HL-60 (cell line): ENCODE measurements around the gene JADE2.

ENCODE experiments used
- CTCF ChIP-seq: IDR thresholded peaks from one replicate; pipeline ENCODE4 v1.5.1; 2011; ENCODE audit warnings: low read length, control low read depth, inconsistent platforms; ENCODE audit not compliant: insufficient read depth
- POLR2AphosphoS5 ChIP-seq: IDR thresholded peaks from 2 replicates; pipeline ENCODE4 v1.6.1; 2012; ENCODE audit warnings: low read depth
- REST ChIP-seq: IDR thresholded peaks from 2 replicates; pipeline ENCODE4 v1.6.1; 2012; ENCODE audit warnings: low read depth; ENCODE audit not compliant: insufficient replicate concordance

GRCh38 chr5:134517553-134517952 lies 7.9 kb upstream of the JADE2 start:
- TF ChIP-seq CTCF (no peak), REST (no peak), POLR2AphosphoS5 (no peak)
